ENCODE measurements around the gene KLRF1. TPM values are rescaled to one million over a fixed set of nuclear protein-coding genes. Genes with fewer than 3 reads are reported as not detected.
A peak's percentile ranks its signal among the peaks of the same experiment; 100 is the strongest.
"Not testable (repeated sequence)": the region's sequence is repeated elsewhere in the genome, so short reads cannot be mapped to it uniquely, and the experiment has no call there.

KLRF1 gene
- total RNA-seq, 2 experiments from 2014 or later: 0.19 to 0.20 TPM

GRCh38 chr12:9864913-9865675 is 37.8 kb downstream of the KLRF1 start:
- Mint-ChIP-seq H3K27me3 (no peaks in the 10 kb centered on the region), H3K4me1 (peaks cover 38% of the 10 kb centered on the region), H3K4me3 (peak overlapping the region; percentile 85), H3K27ac (peak overlapping the region; percentile 90), H3K9me3 (peaks cover 24% of the 10 kb centered on the region), H3K36me3 (ENCODE audit: low read depth) (peaks cover 48% of the 10 kb centered on the region)
- DNase-seq: no peak
- ChIA-PET POLR2A (interaction anchor here (1.4 to 2.3 kb wide), 3 partner anchors 68 to 106 kb away, joined by 5 to 8 read pairs (median 7); partner anchors contain the start of gene CD69), CTCF (interaction anchor here (1.0 kb wide), 1 partner anchor 55 kb away, joined by 3 read pairs; no protein-coding TSS in a partner anchor)

DNA sequence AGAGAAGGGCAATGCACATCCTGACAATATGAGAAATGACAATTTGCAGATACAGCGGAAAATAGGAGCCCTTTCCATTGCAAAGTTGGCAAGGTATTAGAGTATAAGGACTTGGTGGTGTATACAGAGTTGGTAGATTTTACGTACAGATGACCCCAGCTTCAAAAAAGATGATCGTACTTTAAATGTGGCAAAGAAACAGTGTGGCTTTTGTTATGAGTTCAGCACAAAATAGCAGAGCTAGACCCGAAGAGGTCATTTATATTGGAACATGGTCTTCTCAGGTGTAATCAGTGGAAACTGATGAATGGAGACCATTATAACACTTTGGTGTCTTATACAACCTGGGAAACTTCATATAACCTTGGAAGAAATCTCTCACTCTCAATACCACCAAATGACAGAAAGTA is 39.6 kb downstream of the KLRF1 start:
- POLR2A ChIA-PET: interaction anchor here (0.6 to 1.8 kb wide), 7 partner anchors 106 to 198 kb away, joined by 3 to 11 read pairs (median 7); partner anchors contain the start of gene CD69
- Mint-ChIP-seq H3K4me1 (peaks cover 40% of the 10 kb centered on the region), H3K9me3 (peaks cover 20% of the 10 kb centered on the region), H3K4me3 (peak overlapping the region; percentile 85), H3K36me3 (ENCODE audit: low read depth) (peaks cover 40% of the 10 kb centered on the region), H3K27ac (peak overlapping the region; percentile 92), H3K27me3 (no peaks in the 10 kb centered on the region)
- no peak for DNase-seq
- CTCF ChIA-PET: interaction anchor here (0.9 to 1.0 kb wide), 2 partner anchors 23 to 124 kb away, joined by 3 to 4 read pairs; no protein-coding TSS in a partner anchor

- Mint-ChIP-seq H3K36me3 (ENCODE audit: low read depth) (peaks cover 35% of the 10 kb centered on the region), H3K27me3 (no peaks in the 10 kb centered on the region), H3K4me1 (peaks cover 41% of the 10 kb centered on the region), H3K27ac (peak overlapping the region; percentile 92), H3K4me3 (peak overlapping the region; percentile 85), H3K9me3 (peaks cover 18% of the 10 kb centered on the region)
- DNase-seq: no peak
- CTCF ChIA-PET: interaction anchor here (0.9 to 1.5 kb wide), 3 partner anchors 23 to 124 kb away, joined by 3 to 8 read pairs (median 4); no protein-coding TSS in a partner anchor
- POLR2A ChIA-PET: interaction anchor here (0.6 to 1.8 kb wide), 5 partner anchors 39 to 198 kb away, joined by 3 to 11 read pairs (median 7); partner anchors contain the start of gene CD69
Measured at GRCh38 chr12:9867531-9867930, 40.2 kb downstream of the KLRF1 start.

DNA sequence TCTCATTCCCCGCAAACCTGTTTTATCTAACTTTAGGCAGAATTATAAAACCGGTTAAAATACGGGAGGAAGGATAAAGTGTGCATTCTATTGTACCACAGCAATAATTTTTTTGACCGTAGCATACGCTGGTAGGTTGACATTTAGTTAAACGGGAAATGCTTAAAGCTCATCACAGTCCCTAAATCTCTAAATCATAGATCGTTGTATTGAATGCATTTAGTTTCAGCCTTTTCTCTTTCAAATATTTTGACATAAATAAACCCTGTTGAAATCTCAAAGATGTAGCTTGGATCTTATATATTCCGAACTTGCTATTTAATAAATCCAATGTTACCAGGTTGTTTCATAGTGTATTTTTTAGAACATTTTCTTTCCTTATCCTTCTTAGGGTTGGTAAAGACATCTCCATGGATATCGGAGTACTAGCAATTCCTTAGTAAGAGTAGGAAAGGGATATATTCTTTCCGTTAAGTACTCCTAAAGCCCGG is 41.1 kb downstream of the KLRF1 start:
- Mint-ChIP-seq H3K27ac (peak overlapping the region; percentile 98), H3K36me3 (ENCODE audit: low read depth) (peaks cover 27% of the 10 kb centered on the region), H3K4me1 (peaks cover 33% of the 10 kb centered on the region), H3K27me3 (no peaks in the 10 kb centered on the region), H3K4me3 (peak overlapping the region; percentile 91), H3K9me3 (peaks cover 10% of the 10 kb centered on the region)
- ChIA-PET POLR2A (interaction anchor here (0.6 to 2.0 kb wide), 6 partner anchors 38 to 199 kb away, joined by 3 to 10 read pairs (median 4); partner anchors contain the start of genes CD69 and CLEC2D), CTCF (interaction anchor here (1.5 kb wide), 2 partner anchors 118 to 126 kb away, joined by 3 to 8 read pairs; no protein-coding TSS in a partner anchor)
- DNase-seq: no peak

DNA sequence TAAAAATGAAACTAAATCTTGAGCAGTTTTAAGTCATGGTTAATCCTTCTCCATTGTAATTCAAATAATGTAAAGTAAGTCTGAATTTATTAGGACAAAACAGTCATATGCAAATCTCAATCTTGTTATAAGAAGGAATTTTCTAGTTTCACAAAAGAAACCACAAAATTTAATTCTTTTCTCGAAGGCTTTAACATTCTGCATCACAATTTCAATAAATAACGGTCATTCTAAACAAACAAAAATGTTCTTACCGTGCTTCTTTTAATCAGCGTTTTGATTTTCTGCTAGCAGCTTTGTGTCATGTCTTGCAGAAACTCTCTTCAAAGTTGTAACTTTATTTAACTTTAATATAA is 41.6 kb downstream of the KLRF1 start:
- Mint-ChIP-seq H3K4me1 (peaks cover 27% of the 10 kb centered on the region), H3K4me3 (peak overlapping the region; percentile 91), H3K9me3 (peaks cover 4% of the 10 kb centered on the region), H3K27ac (peak overlapping the region; percentile 98), H3K27me3 (no peaks in the 10 kb centered on the region), H3K36me3 (ENCODE audit: low read depth) (peaks cover 21% of the 10 kb centered on the region)
- no peak for DNase-seq
- CTCF ChIA-PET: interaction anchor here (0.6 to 1.5 kb wide), 4 partner anchors 11 to 126 kb away, joined by 3 to 8 read pairs (median 3); no protein-coding TSS in a partner anchor
- POLR2A ChIA-PET: interaction anchor here (0.6 to 2.0 kb wide), 7 partner anchors 71 to 200 kb away, joined by 3 to 10 read pairs (median 5); partner anchors contain the start of genes CD69 and CLEC2D

DNA sequence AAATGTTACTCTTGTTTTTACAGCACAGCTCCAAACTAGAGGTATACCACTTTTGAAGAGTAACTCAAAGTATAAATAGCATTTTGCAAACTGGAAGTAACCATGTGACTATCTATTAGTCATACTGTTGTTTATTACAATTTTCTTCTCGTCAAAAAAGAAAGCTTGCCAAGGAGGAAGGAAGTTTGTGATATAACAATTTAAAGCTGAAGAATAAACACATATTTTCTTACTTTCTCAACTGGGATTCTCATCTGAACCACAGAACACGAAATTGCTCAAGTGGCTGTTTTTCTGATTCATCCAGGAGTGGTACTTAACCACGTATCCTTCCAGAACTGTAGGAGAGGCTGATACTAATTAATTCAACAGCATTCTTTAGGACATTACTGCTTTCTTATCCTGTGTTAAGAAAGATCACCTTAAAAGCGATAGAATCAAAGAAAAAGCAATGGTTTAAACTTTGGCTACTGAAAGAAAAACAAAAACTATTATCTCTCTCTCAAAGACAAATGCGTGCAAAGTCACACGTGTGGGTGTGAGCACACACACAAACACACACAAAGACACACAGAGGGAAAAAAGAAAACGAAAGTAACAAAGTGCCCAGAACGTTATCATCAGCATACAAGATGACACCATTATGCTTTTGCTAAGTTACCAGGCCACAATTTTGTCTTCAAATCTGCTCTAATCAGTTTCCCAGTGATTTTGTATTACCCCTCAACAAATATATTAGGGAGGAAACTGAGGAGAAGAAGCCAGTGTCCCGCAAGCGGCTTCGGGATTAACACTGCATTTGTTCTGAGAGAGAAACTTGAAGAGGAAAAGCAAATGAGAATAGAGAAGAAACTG is 42.3 kb downstream of the KLRF1 start, which contains the start of gene CLEC2B:
CLEC2B (minus strand) TSS at position 48 of the 855 bp plus-strand sequence.
- Mint-ChIP-seq H3K4me1 (peaks cover 21% of the 10 kb centered on the region), H3K27ac (peak within 1 kb of the TSS; percentile 98), H3K9me3 (peaks cover 3% of the 10 kb centered on the region), H3K36me3 (ENCODE audit: low read depth) (peaks cover 16% of the 10 kb centered on the region), H3K4me3 (peak within 1 kb of the TSS; percentile 91), H3K27me3 (no peaks in the 10 kb centered on the region)
- POLR2A ChIA-PET: interaction anchor here (1.0 to 2.0 kb wide), 6 partner anchors 72 to 200 kb away, joined by 3 to 10 read pairs (median 6); partner anchors contain the start of genes CD69 and CLEC2D
- CTCF ChIA-PET: interaction anchor here (0.6 to 1.5 kb wide), 4 partner anchors 11 to 127 kb away, joined by 3 to 8 read pairs (median 3); no protein-coding TSS in a partner anchor
- peak; percentile 54 for DNase-seq

- Mint-ChIP-seq H3K9me3 (peaks cover 3% of the 10 kb centered on the region), H3K4me3 (peak overlapping the region; percentile 91), H3K4me1 (peaks cover 18% of the 10 kb centered on the region), H3K27me3 (no peaks in the 10 kb centered on the region), H3K36me3 (ENCODE audit: low read depth) (peaks cover 12% of the 10 kb centered on the region), H3K27ac (peak overlapping the region; percentile 98)
- ChIA-PET CTCF (no interaction called here), POLR2A (interaction anchor here (0.6 kb wide), 1 partner anchor 168 kb away, joined by 3 read pairs; no protein-coding TSS in a partner anchor)
- no peak for DNase-seq
Measured at GRCh38 chr12:9870286-9870866, 43.1 kb downstream of the KLRF1 start.

GRCh38 chr12:9872162-9872561 is 44.9 kb downstream of the KLRF1 start:
- DNase-seq: no peak
- POLR2A ChIA-PET: interaction anchor here (0.6 kb wide), 1 partner anchor 147 kb away, joined by 5 read pairs; no protein-coding TSS in a partner anchor
- CTCF ChIA-PET: interaction anchor here (1.6 to 2.5 kb wide), 2 partner anchors 35 to 58 kb away, joined by 5 to 8 read pairs; no protein-coding TSS in a partner anchor
- H3K4me1 Mint-ChIP-seq: peaks cover 18% of the 10 kb centered on the region
- H3K9me3 Mint-ChIP-seq: peaks cover 3% of the 10 kb centered on the region
- no peaks in the 10 kb centered on the region for H3K27me3 Mint-ChIP-seq
- H3K36me3 Mint-ChIP-seq (ENCODE audit: low read depth): peaks cover 4% of the 10 kb centered on the region
- H3K4me3 Mint-ChIP-seq: no peak overlapping the region
- H3K27ac Mint-ChIP-seq: no peak overlapping the region

DNA sequence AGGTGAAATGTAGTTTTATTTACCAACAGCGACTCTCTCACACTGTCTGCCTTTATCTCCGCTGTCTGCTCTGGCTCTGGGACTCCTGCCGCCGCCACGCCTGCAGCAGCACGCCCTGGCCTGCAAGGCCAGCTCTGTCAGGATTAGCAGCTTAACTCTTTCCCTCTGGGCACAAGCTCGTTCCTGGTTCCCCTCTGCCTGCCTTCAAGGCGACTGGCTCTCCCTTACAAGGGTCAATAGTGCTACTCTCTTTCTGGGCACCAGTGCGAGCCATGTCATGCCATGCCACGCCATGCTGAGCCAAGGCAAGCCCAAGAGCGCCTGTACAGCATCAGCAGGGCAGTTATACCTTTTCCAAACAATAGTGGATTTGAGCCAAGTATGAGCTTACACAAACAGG is 45.5 kb downstream of the KLRF1 start:
- Mint-ChIP-seq H3K27ac (no peak overlapping the region), H3K4me3 (no peak overlapping the region), H3K4me1 (peaks cover 18% of the 10 kb centered on the region), H3K9me3 (peaks cover 3% of the 10 kb centered on the region), H3K27me3 (no peaks in the 10 kb centered on the region), H3K36me3 (ENCODE audit: low read depth) (no peaks in the 10 kb centered on the region)
- ChIA-PET CTCF (interaction anchor here (0.7 to 2.5 kb wide), 5 partner anchors 31 to 130 kb away, joined by 3 to 8 read pairs (median 4); no protein-coding TSS in a partner anchor), POLR2A (no interaction called here)
- DNase-seq: no peak

GRCh38 chr12:9876120-9876519 is 48.8 kb downstream of the KLRF1 start:
- H3K9me3 Mint-ChIP-seq; H3K27me3 Mint-ChIP-seq; H3K27ac Mint-ChIP-seq; H3K4me3 Mint-ChIP-seq; DNase-seq; POLR2A ChIA-PET; H3K36me3 Mint-ChIP-seq (ENCODE audit: low read depth): not testable (repeated sequence)
- CTCF ChIA-PET: interaction anchor here (0.6 kb wide), 1 partner anchor 26 kb away, joined by 3 read pairs; no protein-coding TSS in a partner anchor
- peaks cover 18% of the 10 kb centered on the region for H3K4me1 Mint-ChIP-seq

GRCh38 chr12:9880532-9881078 is 53.3 kb downstream of the KLRF1 start:
- no peak overlapping the region for H3K4me3 Mint-ChIP-seq
- peaks cover 17% of the 10 kb centered on the region for H3K4me1 Mint-ChIP-seq
- H3K27ac Mint-ChIP-seq: no peak overlapping the region
- no peaks in the 10 kb centered on the region for H3K9me3 Mint-ChIP-seq
- H3K27me3 Mint-ChIP-seq: no peaks in the 10 kb centered on the region
- ChIA-PET POLR2A (interaction anchor here (0.6 kb wide), 1 partner anchor 17 kb away, joined by 3 read pairs; no protein-coding TSS in a partner anchor), CTCF (no interaction called here)
- DNase-seq: no peak
- H3K36me3 Mint-ChIP-seq (ENCODE audit: low read depth): peaks cover 1% of the 10 kb centered on the region

Measured in activated CD4-positive, alpha-beta T cell treated with anti-CD3 and anti-CD28 coated beads, Interleukin-2, amount 10 ng/mL, durations not matched to agents 7 days and 5 days (primary cell).